K562 (cell line): ENCODE data around the gene DNMT3A. TPM values are rescaled to one million over a fixed set of nuclear protein-coding genes. Genes with fewer than 3 reads are reported as not detected.

ENCODE experiments used
- ATAC-seq: fragments of 200-7000 bp; cut with Tn5 transposase; 3 replicates; pipeline ENCODE4 v1.9.1; 2020; ENCODE audit warnings: moderate library complexity
- BruUV-seq: library from RNA; stranded (reverse); fragments of 400-500 nt; replicated peaks from 2 replicates; lab custom pipeline; 2021; lab: Mats Ljungman, UMichigan
- CTCF ChIA-PET: fragments of 300-600 bp; formaldehyde crosslinking; extraction: SDS; loops from one replicate; lab custom pipeline; 2021; ENCODE audit warnings: low intra/inter-chr PET ratio; lab: Yijun Ruan, JAX
- POLR2A ChIA-PET: fragments of 300-600, 350-650 bp; sonication (Branson Sonifier 250); formaldehyde crosslinking; extraction: SDS; loops from one replicate; lab custom pipeline; 2021; ENCODE audit warnings: antibody characterized with exemption, inconsistent platforms; lab: Yijun Ruan, JAX
- DNase-seq, 4 experiments: peaks; one replicate each; pipeline versions ENCODE4 v3.0.0 to v3.0.0-alpha.2; 2011 to 2018; ENCODE audit warnings: low spot score in 3 of 4, mixed read lengths in 3 of 4; ENCODE audit errors: extremely low read depth in 1 of 4
- FAIRE-seq: peaks from 2 replicates; lab custom pipeline; 2011; peaks lifted over from hg19 to GRCh38; lab: Jason Lieb, UNC
- H2AFZ ChIP-seq: 2 replicates; pipeline ENCODE4 v1.6.0; 2011; ENCODE audit warnings: low read depth, low read length, control low read depth, inconsistent platforms
- H3K27ac ChIP-seq: fragments of 200-600 bp; 3 replicates; pipeline ENCODE4 v1.8.0; 2011; ENCODE audit warnings: low read depth, mild to moderate bottlenecking, control low read depth, inconsistent platforms, low read length, moderate library complexity, mixed read lengths; ENCODE audit errors: extremely low read depth
- H3K27me3 ChIP-seq, 2 experiments: fragments of 300-600 bp in 1 of 2; 2 replicates in 1 of 2; 3 replicates in 1 of 2; pipeline versions ENCODE4 v1.6.0 to v1.8.0; 2011; ENCODE audit warnings: inconsistent platforms in 2 of 2, low read length in 2 of 2, mild to moderate bottlenecking in 1 of 2, mixed read lengths in 1 of 2, moderate library complexity in 1 of 2; ENCODE audit not compliant: control insufficient read depth in 2 of 2, insufficient read depth in 2 of 2
- H3K36me3 ChIP-seq: fragments of 300-600 bp; 3 replicates; pipeline ENCODE4 v1.8.0; 2011; ENCODE audit warnings: mild to moderate bottlenecking, low read length, inconsistent platforms; ENCODE audit not compliant: control insufficient read depth, insufficient read depth
- H3K4me1 ChIP-seq, 2 experiments: fragments of 200-600 bp in 1 of 2; replicated peaks in 1 of 2; 2 replicates in 1 of 2; 3 replicates in 1 of 2; pipeline versions ENCODE4 v1.5.1 to v1.8.0; 2011; ENCODE audit warnings: inconsistent platforms in 2 of 2, low read length in 2 of 2, mild to moderate bottlenecking in 1 of 2, mixed read lengths in 1 of 2, moderate library complexity in 1 of 2; ENCODE audit not compliant: control insufficient read depth in 2 of 2, insufficient read depth in 2 of 2
- H3K4me2 ChIP-seq: 2 replicates; pipeline ENCODE4 v1.6.1; 2011; ENCODE audit warnings: low read length, control low read depth, inconsistent platforms, mixed read lengths; ENCODE audit not compliant: insufficient read depth
- H3K4me3 ChIP-seq: fragments of 200-600 bp; sonication (generic), shearing (Covaris generic); 2 replicates; pipeline ENCODE4 v1.5.1; 2016; ENCODE audit warnings: control low read depth, inconsistent platforms
- H3K79me2 ChIP-seq: fragments of 200-600 bp; 3 replicates; pipeline ENCODE4 v1.8.0; 2011; ENCODE audit warnings: low read length, inconsistent platforms; ENCODE audit not compliant: control insufficient read depth, insufficient read depth
- H3K9ac ChIP-seq, 2 experiments: 2 replicates each; pipeline versions ENCODE4 v1.6.0 to v1.6.1; 2011; ENCODE audit warnings: low read depth in 2 of 2, low read length in 2 of 2, control low read depth in 1 of 2, inconsistent platforms in 1 of 2, mild to moderate bottlenecking in 1 of 2, mixed read lengths in 1 of 2; ENCODE audit not compliant: insufficient read depth in 1 of 2
- H3K9me1 ChIP-seq: one replicate; pipeline ENCODE4 v1.6.0; 2011; ENCODE audit warnings: inconsistent platforms, mild to moderate bottlenecking, low read length, moderate library complexity; ENCODE audit not compliant: control insufficient read depth, insufficient read depth
- H3K9me3 ChIP-seq: replicated peaks from 2 replicates; pipeline ENCODE4 v1.5.1; 2011; ENCODE audit warnings: low read depth, low read length, inconsistent platforms; ENCODE audit not compliant: control insufficient read depth, insufficient read depth
- H4K20me1 ChIP-seq: replicated peaks from 2 replicates; pipeline ENCODE4 v1.6.1; 2011; ENCODE audit warnings: low read length, inconsistent platforms, mixed read lengths; ENCODE audit not compliant: control insufficient read depth, insufficient read depth
- ATF3 ChIP-seq, 2 experiments: fragments of 450-650 bp in 1 of 2; sonication (generic) in 1 of 2; formaldehyde crosslinking in 1 of 2; IDR thresholded peaks in 1 of 2; conservative IDR thresholded peaks in 1 of 2; 2 replicates each; pipeline versions ENCODE4 v1.6.1 to v1.8.1; 2016 to 2023; ENCODE audit warnings: mild to moderate bottlenecking in 2 of 2, moderate library complexity in 2 of 2, inconsistent platforms in 1 of 2, missing genetic modification reagents in 1 of 2
- CBX1 ChIP-seq: sonication (generic); IDR thresholded peaks from 2 replicates; pipeline ENCODE4 v1.6.1; 2016; ENCODE audit warnings: antibody characterized with exemption, low read depth, mild to moderate bottlenecking
- CBX2 ChIP-seq: fragments of 200-600 bp; sonication (generic); IDR thresholded peaks from one replicate; pipeline ENCODE4 v1.6.1; 2012; ENCODE audit warnings: mild to moderate bottlenecking, low read length, inconsistent platforms; ENCODE audit not compliant: insufficient read depth, poor library complexity, severe bottlenecking
- CEBPB ChIP-seq: fragments of 450-650 bp; IDR thresholded peaks from 2 replicates; pipeline ENCODE4 v1.6.1; 2016; ENCODE audit warnings: missing genetic modification characterization, missing compliant biosample characterization
- CEBPG ChIP-seq, 3 experiments: fragments of 200-800 bp in 1 of 3; sonication (Bioruptor generic) in 1 of 3; sonication (generic) in 1 of 3; formaldehyde crosslinking in 1 of 3; IDR thresholded peaks in 2 of 3; conservative IDR thresholded peaks in 1 of 3; 2 replicates each; pipeline versions ENCODE4 v1.6.1 to v1.8.0; 2016 to 2022; ENCODE audit warnings: missing compliant biosample characterization in 2 of 3, missing genetic modification characterization in 2 of 3, mild to moderate bottlenecking in 1 of 3, missing genetic modification reagents in 1 of 3
- FOSL1 ChIP-seq: fragments of 200-800 bp; sonication (Bioruptor generic); conservative IDR thresholded peaks from 2 replicates; pipeline ENCODE4 v1.6.1; 2016; ENCODE audit warnings: missing genetic modification characterization, missing compliant biosample characterization
- SRSF7 ChIP-seq: fragments of 200-400 bp; formaldehyde crosslinking; optimal IDR thresholded peaks from 2 replicates; pipeline ENCODE3; 2017; ENCODE audit warnings: mild to moderate bottlenecking, low read depth, low read length
- WGBS: fragments of 100-300 bp; shearing (Covaris generic); methylation state at CpG from one replicate; pipeline ENCODE4 v1.1.6; 2016; ENCODE audit warnings: low coverage, mixed read lengths; ENCODE audit not compliant: insufficient coverage; ENCODE audit errors: missing lambda C conversion rate; 5-methylcytosine and 5-hydroxymethylcytosine counted together
- in situ Hi-C: fragments of 300-500 bp; cut with MboI; formaldehyde crosslinking; loops from 4 replicates; pipeline ENCODE4 v1.15.0; 2018; ENCODE audit warnings: inconsistent platforms, mixed read lengths
- intact Hi-C: fragments of 100-400 bp; cut with micrococcal nuclease; formaldehyde crosslinking; loops from 2 replicates; pipeline ENCODE4 v1.14.2; 2022
- polyA plus RNA-seq, 8 experiments: library from polyadenylated mRNA; depleted of rRNA in 4 of 8; stranded (reverse) in 5 of 8; unstranded in 3 of 8; fragments of >200 nt; fragmentation: Nextera tagmentation in 2 of 8; fragmentation: Illumina TruSeq in 1 of 8; extraction: Ambion mirVana in 2 of 8; extraction: Trizol in 1 of 8; gene quantifications; 2 replicates each; pipeline versions ENCODE4 v1.2.1 to v1.2.3, GENCODE V29; 2011 to 2014; ENCODE audit warnings: inconsistent platforms in 1 of 8, missing spikeins in 1 of 8
- total RNA-seq, 7 experiments: library from RNA; depleted of rRNA in 6 of 7; stranded (reverse); fragments of >200 nt in 6 of 7; fragmentation: Illumina TruSeq in 2 of 7; extraction: Trizol in 2 of 7; gene quantifications; 2 replicates each; pipeline versions ENCODE4 v1.2.1 to v1.2.3, GENCODE V29; 2011 to 2021; ENCODE audit warnings: low replicate concordance in 1 of 7

Gene DNMT3A
- total and polyA plus RNA-seq, 9 of the 15 experiments (the other 6 are each of a cell fraction or from before 2014, with no cell fraction given), result 3.0 to 16.0 (median 6.1) TPM

GRCh38 chr2:25301453-25302352 lies 40.0 kb downstream of the DNMT3A start:
- Histone ChIP-seq H3K4me1 (peaks cover 0 to 9% of the 10 kb centered on the region in 2 experiments; a peak in 2 of 5 replicates), H4K20me1 (peaks cover 12% of the 10 kb centered on the region; the same call in 1 of the 2 replicates), H3K9ac (no peak overlapping the region), H3K27ac (no peak overlapping the region), H3K9me3 (no peaks in the 10 kb centered on the region), H3K4me2 (no peak overlapping the region), H3K36me3 (no peaks in the 10 kb centered on the region), H3K27me3 (peaks cover 19 to 57% of the 10 kb centered on the region in 2 experiments), H3K4me3 (no peak overlapping the region), H3K9me1 (no peaks in the 10 kb centered on the region), H2AFZ (no peak overlapping the region), H3K79me2 (no peaks in the 10 kb centered on the region)
- intact Hi-C loops (loop anchor here (10.0 kb wide), 1 partner anchor 363 kb away; no protein-coding TSS in a partner anchor), in situ Hi-C loops (no loop called here)
- BruUV-seq, result no TSS peak
- DNase-seq, result no peak
- no peak for ATAC-seq
- CTCF ChIA-PET, result no interaction called here
- no peak for FAIRE-seq
- 5% methylated on average over 8 of the region's 8 CpGs for WGBS
- TF ChIP-seq CEBPB (tag), result peak; percentile 59; the same call in 1 of the 2 replicates
- no peak for TF ChIP-seq CBX1
- TF ChIP-seq FOSL1, result peak; percentile 73
- no peak for TF ChIP-seq CBX2
- TF ChIP-seq ATF3 (IDR thresholded peaks at IDR 0.05), result 0 out of 2 replicates have a peak, but pooled peaks have one; percentile 18
- no peak for TF ChIP-seq ATF3 (CRISPR knock-in tag; conservative IDR thresholded peaks at IDR 0.05)
- no peak for TF ChIP-seq CEBPG (CRISPR knock-in tag; IDR thresholded peaks at IDR 0.05)
- peak in 1 of 2 experiments; percentile 50; a peak in 1 of 4 replicates for TF ChIP-seq CEBPG (tag; conservative IDR thresholded peaks at IDR 0.05 in 1 of 2, IDR thresholded peaks at IDR 0.05 in 1 of 2)
- no peak for TF ChIP-seq SRSF7
- POLR2A ChIA-PET, result interaction anchor here (0.5 to 0.8 kb wide), 3 partner anchors 9 to 294 kb away, joined by 3 to 4 read pairs (median 3); no protein-coding TSS in a partner anchor
